GM12873 (cell line): ENCODE data around the gene DNAH3.

Experiments used
- TF ChIP-seq, protein P1 (sequence below): IDR thresholded peaks from 2 replicates; pipeline ENCODE4 v1.5.1; 2012; ENCODE audit warnings: low read depth, mild to moderate bottlenecking, moderate library complexity, low read length, control low read depth; ENCODE audit not compliant: insufficient read depth; ENCODE audit errors: missing control alignments

Gene DNAH3

DNA sequence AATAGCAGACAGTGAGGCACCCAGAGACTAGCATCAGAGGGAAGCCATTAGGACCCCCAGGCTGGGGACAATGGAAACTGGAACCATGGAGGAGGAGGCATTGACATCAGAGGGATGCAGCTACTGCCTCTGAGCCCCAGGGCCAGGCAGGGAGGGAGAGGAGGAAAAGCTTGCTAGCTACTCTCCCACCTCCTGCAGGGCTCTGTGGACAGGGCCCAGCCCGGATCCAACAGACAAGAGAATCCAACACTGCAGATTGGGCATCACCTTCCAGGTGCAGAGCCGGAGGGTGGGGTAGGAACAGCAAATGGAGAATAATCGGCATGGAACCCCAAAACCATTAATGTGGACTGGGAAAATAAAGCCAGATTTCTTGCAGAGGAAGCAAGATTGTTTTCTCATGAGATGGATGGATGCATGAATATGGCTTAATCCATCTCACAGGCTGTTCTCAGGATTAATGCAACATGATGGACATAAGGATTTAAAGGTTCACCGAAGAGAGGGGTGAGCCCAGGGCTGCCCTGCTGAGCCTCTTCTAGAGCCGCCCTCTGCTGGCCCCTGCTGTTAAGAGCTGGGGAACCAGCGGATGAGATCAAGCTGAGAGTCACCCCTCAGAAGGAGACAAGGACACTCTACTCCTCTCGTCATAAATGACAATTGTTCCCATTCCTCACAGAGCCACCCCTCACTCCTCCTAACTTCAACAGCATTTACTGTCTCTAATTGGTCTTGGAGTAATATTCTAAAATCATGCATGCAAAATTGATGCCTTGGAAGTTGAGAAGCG lies 48.8 kb downstream of the DNAH3 start:
- TF ChIP-seq, protein P1, sequence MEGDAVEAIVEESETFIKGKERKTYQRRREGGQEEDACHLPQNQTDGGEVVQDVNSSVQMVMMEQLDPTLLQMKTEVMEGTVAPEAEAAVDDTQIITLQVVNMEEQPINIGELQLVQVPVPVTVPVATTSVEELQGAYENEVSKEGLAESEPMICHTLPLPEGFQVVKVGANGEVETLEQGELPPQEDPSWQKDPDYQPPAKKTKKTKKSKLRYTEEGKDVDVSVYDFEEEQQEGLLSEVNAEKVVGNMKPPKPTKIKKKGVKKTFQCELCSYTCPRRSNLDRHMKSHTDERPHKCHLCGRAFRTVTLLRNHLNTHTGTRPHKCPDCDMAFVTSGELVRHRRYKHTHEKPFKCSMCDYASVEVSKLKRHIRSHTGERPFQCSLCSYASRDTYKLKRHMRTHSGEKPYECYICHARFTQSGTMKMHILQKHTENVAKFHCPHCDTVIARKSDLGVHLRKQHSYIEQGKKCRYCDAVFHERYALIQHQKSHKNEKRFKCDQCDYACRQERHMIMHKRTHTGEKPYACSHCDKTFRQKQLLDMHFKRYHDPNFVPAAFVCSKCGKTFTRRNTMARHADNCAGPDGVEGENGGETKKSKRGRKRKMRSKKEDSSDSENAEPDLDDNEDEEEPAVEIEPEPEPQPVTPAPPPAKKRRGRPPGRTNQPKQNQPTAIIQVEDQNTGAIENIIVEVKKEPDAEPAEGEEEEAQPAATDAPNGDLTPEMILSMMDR = peak; percentile 52

GRCh38 chr16:21100447-21100846 lies 50.2 kb downstream of the DNAH3 start:
- TF ChIP-seq, protein P1 = no peak

GRCh38 chr16:21097151-21097550 lies 53.5 kb downstream of the DNAH3 start:
- TF ChIP-seq, protein P1 = no peak

DNA sequence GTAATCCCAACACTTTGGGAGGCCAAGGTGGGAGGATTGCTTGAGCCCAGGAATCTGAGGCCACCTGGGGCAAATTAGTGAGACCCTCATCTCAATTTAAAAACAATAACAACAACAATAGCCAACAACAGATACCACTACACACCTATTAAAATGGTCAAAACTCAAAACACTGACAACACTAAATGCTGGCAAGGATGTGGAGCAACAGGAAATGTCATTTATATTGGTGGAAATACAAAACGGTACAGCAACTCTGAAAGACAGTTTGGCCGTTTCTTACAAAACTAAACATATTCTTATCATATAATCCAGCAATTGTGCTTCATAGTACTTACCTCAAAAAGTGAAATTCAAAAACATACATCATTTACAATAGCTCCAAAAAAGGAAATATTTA lies 57.7 kb downstream of the DNAH3 start:
- TF ChIP-seq, protein P1 = no peak

GRCh38 chr16:21088646-21089538 lies 61.8 kb downstream of the DNAH3 start:
- TF ChIP-seq, protein P1 = no peak

- TF ChIP-seq, protein P1 = no peak
Observed at GRCh38 chr16:21088143-21088542, 62.5 kb downstream of the DNAH3 start.

DNA sequence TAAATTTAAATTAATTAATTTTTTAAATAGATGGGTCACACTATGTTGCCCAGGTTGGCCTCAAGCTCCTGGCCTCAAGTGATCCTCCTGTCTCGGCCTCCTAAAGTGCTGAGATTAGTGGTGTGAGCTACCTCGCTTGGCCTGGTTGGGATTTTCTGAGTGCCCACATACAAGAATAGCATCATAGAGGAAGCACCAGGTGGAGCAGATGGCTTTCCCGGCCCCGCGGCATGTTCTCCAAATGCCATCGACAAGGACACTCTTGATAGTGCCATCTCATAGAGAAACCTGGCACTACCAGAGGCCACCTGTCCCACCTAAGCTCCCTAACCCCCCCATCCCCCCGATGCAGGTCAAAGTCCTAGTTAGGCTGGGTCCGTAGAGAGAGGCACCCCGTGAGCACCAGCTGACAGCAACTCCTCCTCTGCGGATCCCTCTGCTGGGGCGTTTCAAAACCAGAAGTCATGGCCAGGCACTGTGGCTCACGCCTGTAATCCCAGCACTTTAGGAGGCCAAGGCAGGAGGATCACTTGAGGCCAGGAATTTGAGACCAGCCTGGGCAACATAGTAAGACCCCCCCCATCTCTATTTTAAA lies 65.9 kb downstream of the DNAH3 start:
- TF ChIP-seq, protein P1 = no peak
